Measurements from ENCODE around the gene GJC2.
A peak's percentile ranks its signal among the peaks of the same experiment; 100 is the strongest.

GJC2 gene

GRCh38 chr1:228159008-228159665, 9.4 kb downstream of the GJC2 start:
- DNase-seq: no peak

GRCh38 chr1:228160201-228160761, 10.6 kb downstream of the GJC2 start:
- DNase-seq: no peak

GRCh38 chr1:228161362-228161761, 11.6 kb downstream of the GJC2 start:
- DNase-seq: no peak

GRCh38 chr1:228161866-228162265, 12.1 kb downstream of the GJC2 start:
- no peak for DNase-seq

- DNase-seq: no peak
Measured at GRCh38 chr1:228162286-228163006, 12.7 kb downstream of the GJC2 start.

GRCh38 chr1:228163007-228163753, 13.4 kb downstream of the GJC2 start:
- no peak for DNase-seq

GRCh38 chr1:228163776-228164519, 14.2 kb downstream of the GJC2 start:
- no peak for DNase-seq

GRCh38 chr1:228164561-228165371, 15.0 kb downstream of the GJC2 start:
- no peak for DNase-seq

- peak; percentile 94 to 96 for DNase-seq
Measured at GRCh38 chr1:228165372-228166169, 15.8 kb downstream of the GJC2 start, which contains the start of gene IBA57. Gene IBA57 (plus strand): TSS chr1:228165804. CDS start chr1:228165817, 13 bp downstream.

GRCh38 chr1:228166170-228166936, 16.6 kb downstream of the GJC2 start:
- peak; percentile 33 to 45 for DNase-seq

- no peak for DNase-seq
Measured at GRCh38 chr1:228168563-228169270, 19.0 kb downstream of the GJC2 start.

GRCh38 chr1:228169345-228169744, 19.6 kb downstream of the GJC2 start:
- no peak for DNase-seq

GRCh38 chr1:228170666-228171065, 20.9 kb downstream of the GJC2 start:
- no peak for DNase-seq

GRCh38 chr1:228171221-228171891, 21.6 kb downstream of the GJC2 start:
- DNase-seq: no peak

- DNase-seq: no peak
Measured at GRCh38 chr1:228172591-228173527, 23.1 kb downstream of the GJC2 start.

GRCh38 chr1:228173528-228174481, 24.1 kb downstream of the GJC2 start:
- DNase-seq: peak; percentile 29 to 58

All from SHP77 (cell line).